ENCODE data around the gene RNF224. TPM values are rescaled to one million over a fixed set of nuclear protein-coding genes. Genes with fewer than 3 reads are reported as not detected.
A peak's percentile ranks its signal among the peaks of the same experiment; 100 is the strongest.

Gene RNF224
- total and polyA plus RNA-seq, 10 of the 15 experiments (the other 5 are each of a cell fraction or from before 2014, with no cell fraction given) = not detected

GRCh38 chr9:137223078-137223970 is 4.0 kb upstream of the RNF224 start (continued):
- TF ChIP-seq RAD21 (IDR thresholded peaks at IDR 0.05; ENCODE audit: insufficient read depth, low read depth, low read length) = no peak
- TF ChIP-seq CREM (IDR thresholded peaks at IDR 0.05; ENCODE audit: low read depth) = no peak
- no peak for TF ChIP-seq BMI1 (IDR thresholded peaks at IDR 0.05; ENCODE audit: borderline replicate concordance)
- no peak for TF ChIP-seq CHD4 (IDR thresholded peaks at IDR 0.05)
- peak; percentile 59 for TF ChIP-seq RB1 (IDR thresholded peaks at IDR 0.05; ENCODE audit: borderline replicate concordance)
- no peak for TF ChIP-seq RCOR1 (conservative IDR thresholded peaks at IDR 0.05; ENCODE audit: low read depth, low read length)
- TF ChIP-seq RELA (IDR thresholded peaks at IDR 0.05; ENCODE audit: borderline replicate concordance, partially characterized antibody) = peak; percentile 68
- TF ChIP-seq IRF5 (IDR thresholded peaks at IDR 0.05; ENCODE audit: borderline replicate concordance) = no peak
- TF ChIP-seq KAT2A (conservative IDR thresholded peaks at IDR 0.05; ENCODE audit: control insufficient read depth, low read depth, low read length) = no peak
- TF ChIP-seq CUX1 (IDR thresholded peaks at IDR 0.05; ENCODE audit: insufficient replicate concordance, low read depth, low read length) = no peak
- TF ChIP-seq SKIL (IDR thresholded peaks at IDR 0.05; ENCODE audit: low read depth, poor library complexity, severe bottlenecking) = no peak
- no peak for TF ChIP-seq CEBPZ (IDR thresholded peaks at IDR 0.05; ENCODE audit: low read depth, low read length)
- no peak for TF ChIP-seq PAX8 (IDR thresholded peaks at IDR 0.05)
- TF ChIP-seq MYB (IDR thresholded peaks at IDR 0.05; ENCODE audit: borderline replicate concordance, low read depth, low read length) = no peak
- no peak for TF ChIP-seq IRF4 (IDR thresholded peaks at IDR 0.05; ENCODE audit: low read depth, low read length)

All from GM12878 (cell line).